ENCODE measurements around the gene KLK12. TPM values are rescaled to one million over a fixed set of nuclear protein-coding genes. Genes with fewer than 3 reads are reported as not detected.

Gene KLK12
- total RNA-seq, 1 donor from 2014 or later, result not detected

GRCh38 chr19:51075998-51076397, 41.2 kb upstream of the KLK12 start:
- CTCF ChIA-PET, result no interaction called here
- intact Hi-C loops (cut with micrococcal nuclease), result no loop called here

GRCh38 chr19:51071095-51071405, 36.2 kb upstream of the KLK12 start:
- Mint-ChIP-seq H3K4me3 (no peak overlapping the region), H3K4me1 (no peaks in the 10 kb centered on the region), H3K9me3 (peaks cover 11% of the 10 kb centered on the region), H3K27ac (no peak overlapping the region), H3K27me3 (peaks cover 14% of the 10 kb centered on the region), H3K36me3 (ENCODE audit: low read depth) (no peaks in the 10 kb centered on the region)
- CTCF ChIA-PET, result no interaction called here
- POLR2A ChIA-PET, result no interaction called here
- intact Hi-C loops (cut with micrococcal nuclease), result no loop called here
- ATAC-seq (ENCODE audit: low read depth) (no peak), DNase-seq (no peak)
- no peak for TF ChIP-seq CTCF (IDR thresholded peaks at IDR 0.05)

More at GRCh38 chr19:51075998-51076397, 41.2 kb upstream of the KLK12 start:
- ATAC-seq (ENCODE audit: low read depth), result no peak
- peaks cover 11% of the 10 kb centered on the region for H3K9me3 Mint-ChIP-seq
- H3K27me3 Mint-ChIP-seq, result no peaks in the 10 kb centered on the region
- no peak overlapping the region for H3K27ac Mint-ChIP-seq
- H3K4me3 Mint-ChIP-seq, result no peak overlapping the region
- TF ChIP-seq CTCF (IDR thresholded peaks at IDR 0.05), result no peak
- DNase-seq, result no peak
- H3K36me3 Mint-ChIP-seq (ENCODE audit: low read depth), result no peaks in the 10 kb centered on the region
- H3K4me1 Mint-ChIP-seq, result no peaks in the 10 kb centered on the region
- POLR2A ChIA-PET, result no interaction called here

GRCh38 chr19:51070334-51071094, 35.7 kb upstream of the KLK12 start:
- H3K27ac Mint-ChIP-seq, result no peak overlapping the region
- no peaks in the 10 kb centered on the region for H3K4me1 Mint-ChIP-seq
- no peak overlapping the region for H3K4me3 Mint-ChIP-seq
- peaks cover 17% of the 10 kb centered on the region for H3K27me3 Mint-ChIP-seq
- no peak for TF ChIP-seq CTCF (IDR thresholded peaks at IDR 0.05)
- ATAC-seq (ENCODE audit: low read depth) (no peak), DNase-seq (no peak)
- ChIA-PET CTCF (no interaction called here), POLR2A (no interaction called here)
- H3K36me3 Mint-ChIP-seq (ENCODE audit: low read depth), result no peaks in the 10 kb centered on the region
- intact Hi-C loops (cut with micrococcal nuclease), result no loop called here
- peaks cover 11% of the 10 kb centered on the region for H3K9me3 Mint-ChIP-seq

- ChIA-PET CTCF (no interaction called here), POLR2A (no interaction called here)
- H3K27ac Mint-ChIP-seq, result no peak overlapping the region
- H3K9me3 Mint-ChIP-seq, result peaks cover 2% of the 10 kb centered on the region
- H3K4me3 Mint-ChIP-seq, result no peak overlapping the region
- no peaks in the 10 kb centered on the region for H3K4me1 Mint-ChIP-seq
- intact Hi-C loops (cut with micrococcal nuclease), result no loop called here
- H3K27me3 Mint-ChIP-seq, result peaks cover 36% of the 10 kb centered on the region
- no peak for ATAC-seq (ENCODE audit: low read depth)
- DNase-seq, result no peak
- no peak for TF ChIP-seq CTCF (IDR thresholded peaks at IDR 0.05)
- no peaks in the 10 kb centered on the region for H3K36me3 Mint-ChIP-seq (ENCODE audit: low read depth)
These were observed 31.8 kb upstream of the KLK12 start for GRCh38 chr19:51066393-51067186.

- Mint-ChIP-seq H3K27ac (no peak overlapping the region), H3K4me1 (no peaks in the 10 kb centered on the region), H3K27me3 (peaks cover 41% of the 10 kb centered on the region), H3K36me3 (ENCODE audit: low read depth) (no peaks in the 10 kb centered on the region), H3K4me3 (no peak overlapping the region), H3K9me3 (peaks cover 2% of the 10 kb centered on the region)
- DNase-seq (no peak), ATAC-seq (ENCODE audit: low read depth) (no peak)
- ChIA-PET CTCF (no interaction called here), POLR2A (no interaction called here)
- no peak for TF ChIP-seq CTCF (IDR thresholded peaks at IDR 0.05)
- intact Hi-C loops (cut with micrococcal nuclease), result no loop called here
These were observed 30.6 kb upstream of the KLK12 start for GRCh38 chr19:51065221-51065960.
